GM21423 (cell line): ENCODE results near the gene FADD.
"Not testable (repeated sequence)": the region's sequence is repeated elsewhere in the genome, so short reads cannot be mapped to it uniquely, and the experiment has no call there.

Experiments used
- ATAC-seq: cut with Tn5 transposase; IDR thresholded peaks from one replicate; pipeline ENCODE4 v1.9.1; 2021; ENCODE audit warnings: mild to moderate bottlenecking, moderate library complexity; ENCODE audit not compliant: unreplicated experiment

The FADD gene

GRCh38 chr11:70180906-70181305 lies 22.2 kb upstream of the FADD start:
- ATAC-seq: no peak

DNA sequence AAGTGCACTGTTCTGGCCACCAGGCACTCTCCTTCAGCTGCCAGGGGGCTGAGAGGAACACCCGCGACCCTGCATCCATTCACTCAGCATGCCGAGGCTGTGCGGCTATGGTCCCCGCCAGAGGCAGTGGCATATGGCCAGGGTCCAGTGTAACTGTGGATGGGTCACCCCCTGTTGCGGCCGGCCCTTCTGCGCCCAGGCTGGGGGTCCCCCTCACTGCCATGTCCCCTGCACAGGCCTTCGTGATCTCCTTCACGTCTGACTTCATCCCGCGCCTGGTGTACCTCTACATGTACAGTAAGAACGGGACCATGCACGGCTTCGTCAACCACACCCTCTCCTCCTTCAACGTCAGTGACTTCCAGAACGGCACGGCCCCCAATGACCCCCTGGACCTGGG lies 20.8 kb upstream of the FADD start:
- ATAC-seq: no peak

GRCh38 chr11:70183032-70183431 lies 20.1 kb upstream of the FADD start:
- ATAC-seq: no peak

- ATAC-seq: no peak
Measured at GRCh38 chr11:70183483-70184176, 19.5 kb upstream of the FADD start.

- no peak for ATAC-seq
Measured at GRCh38 chr11:70184396-70184795, 18.7 kb upstream of the FADD start.

DNA sequence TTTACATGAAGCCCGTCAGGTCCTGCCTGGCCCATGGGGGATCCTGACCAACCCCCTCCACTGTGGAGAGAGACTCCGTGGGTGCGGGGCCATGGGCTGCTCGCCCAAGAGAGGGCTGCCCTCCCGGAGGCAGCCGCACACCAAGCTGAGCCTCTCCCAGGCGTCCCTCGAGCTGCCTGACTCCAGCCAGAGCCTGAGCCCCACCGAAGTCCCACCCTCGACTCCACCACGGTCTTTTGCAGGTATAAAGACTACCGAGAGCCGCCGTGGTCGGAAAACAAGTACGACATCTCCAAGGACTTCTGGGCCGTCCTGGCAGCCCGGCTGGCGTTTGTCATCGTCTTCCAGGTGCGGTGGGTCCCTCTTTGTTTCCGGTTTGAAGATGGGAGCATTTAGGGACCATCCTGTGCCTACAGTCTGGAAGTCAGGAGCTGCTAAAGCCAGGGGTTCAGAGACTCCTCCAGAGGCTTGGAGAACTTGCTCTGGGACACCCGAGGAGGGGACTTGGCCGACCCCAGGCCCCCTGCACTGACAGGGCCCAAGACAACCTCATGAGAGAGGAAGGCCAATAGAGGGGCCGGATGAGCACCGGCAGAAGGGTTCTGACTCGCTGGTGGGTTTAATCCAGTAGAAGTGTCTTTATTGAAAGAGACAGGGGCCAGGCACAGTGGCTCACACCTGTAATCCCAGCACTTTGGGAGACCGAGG lies 17.6 kb upstream of the FADD start:
- ATAC-seq: no peak

DNA sequence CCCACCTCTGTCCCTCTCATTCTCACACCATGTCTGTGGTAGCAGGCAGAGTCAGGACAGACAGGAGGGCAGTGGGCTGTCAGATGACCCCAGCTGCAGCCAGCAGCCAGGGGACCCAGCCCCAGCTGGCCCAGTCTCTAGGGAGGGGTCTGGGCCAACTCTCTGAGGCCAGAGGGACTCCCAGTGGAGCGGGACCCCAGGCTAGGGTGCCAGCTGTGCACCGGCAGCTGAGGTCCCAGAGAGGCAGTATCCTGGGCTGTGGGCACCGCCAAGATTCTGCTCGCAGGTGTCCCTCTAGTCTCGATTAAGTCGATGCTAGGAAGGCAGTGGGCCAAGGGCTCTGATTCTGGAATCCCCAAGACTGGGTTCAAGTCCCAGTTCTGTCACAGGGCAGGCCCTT lies 16.7 kb upstream of the FADD start:
- ATAC-seq: no peak

DNA sequence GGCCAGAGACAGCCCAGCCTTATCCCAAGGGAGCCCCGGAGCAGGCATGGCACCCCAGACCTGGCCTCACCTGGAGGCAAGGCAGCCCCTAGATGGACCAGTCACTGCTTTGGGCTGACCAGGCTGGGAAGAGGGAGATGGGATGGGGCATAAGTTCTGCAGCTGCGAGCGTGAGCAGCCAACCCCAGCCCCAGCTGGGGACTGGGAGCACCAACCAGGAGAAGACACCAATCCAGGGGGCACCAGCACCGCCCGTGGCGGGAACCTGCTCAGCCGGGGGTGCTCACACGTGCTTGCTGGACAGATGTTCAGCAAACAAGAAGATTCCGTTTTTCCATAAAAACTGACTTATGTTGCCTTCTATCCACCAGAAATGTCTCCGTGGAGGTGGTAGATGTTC lies 16.2 kb upstream of the FADD start:
- no peak for ATAC-seq

DNA sequence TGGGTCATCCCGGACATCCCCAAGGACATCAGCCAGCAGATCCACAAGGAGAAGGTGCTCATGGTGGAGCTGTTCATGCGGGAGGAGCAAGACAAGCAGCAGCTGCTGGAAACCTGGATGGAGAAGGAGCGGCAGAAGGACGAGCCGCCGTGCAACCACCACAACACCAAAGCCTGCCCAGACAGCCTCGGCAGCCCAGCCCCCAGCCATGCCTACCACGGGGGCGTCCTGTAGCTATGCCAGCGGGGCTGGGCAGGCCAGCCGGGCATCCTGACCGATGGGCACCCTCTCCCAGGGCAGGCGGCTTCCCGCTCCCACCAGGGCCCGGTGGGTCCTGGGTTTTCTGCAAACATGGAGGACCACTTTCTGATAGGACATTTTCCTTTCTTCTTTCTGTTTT lies 15.3 kb upstream of the FADD start:
- ATAC-seq: no peak

DNA sequence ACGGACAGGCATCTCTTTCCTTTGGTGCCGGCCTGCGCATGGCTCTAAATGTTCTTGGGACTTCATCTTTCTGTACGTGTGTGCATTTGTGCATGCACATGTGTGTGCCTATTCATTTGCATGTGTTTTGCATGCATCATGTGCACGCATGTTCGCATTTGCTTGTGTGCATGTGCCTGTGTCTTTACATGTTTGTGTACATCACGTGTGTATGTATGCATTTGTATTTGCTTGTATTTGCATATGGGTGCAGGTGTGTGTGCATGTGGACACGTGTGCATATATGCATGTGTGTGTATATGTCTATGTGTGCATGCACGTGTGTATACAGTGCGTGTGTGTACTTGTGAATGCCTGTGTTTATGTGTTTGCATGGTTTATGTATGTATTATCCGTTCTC lies 13.5 kb upstream of the FADD start:
- ATAC-seq: no peak

GRCh38 chr11:70191495-70192140 lies 11.5 kb upstream of the FADD start:
- ATAC-seq: no peak

- no peak for ATAC-seq
Measured at GRCh38 chr11:70192666-70193410, 10.3 kb upstream of the FADD start.

GRCh38 chr11:70193411-70194292 lies 9.4 kb upstream of the FADD start:
- no peak for ATAC-seq

DNA sequence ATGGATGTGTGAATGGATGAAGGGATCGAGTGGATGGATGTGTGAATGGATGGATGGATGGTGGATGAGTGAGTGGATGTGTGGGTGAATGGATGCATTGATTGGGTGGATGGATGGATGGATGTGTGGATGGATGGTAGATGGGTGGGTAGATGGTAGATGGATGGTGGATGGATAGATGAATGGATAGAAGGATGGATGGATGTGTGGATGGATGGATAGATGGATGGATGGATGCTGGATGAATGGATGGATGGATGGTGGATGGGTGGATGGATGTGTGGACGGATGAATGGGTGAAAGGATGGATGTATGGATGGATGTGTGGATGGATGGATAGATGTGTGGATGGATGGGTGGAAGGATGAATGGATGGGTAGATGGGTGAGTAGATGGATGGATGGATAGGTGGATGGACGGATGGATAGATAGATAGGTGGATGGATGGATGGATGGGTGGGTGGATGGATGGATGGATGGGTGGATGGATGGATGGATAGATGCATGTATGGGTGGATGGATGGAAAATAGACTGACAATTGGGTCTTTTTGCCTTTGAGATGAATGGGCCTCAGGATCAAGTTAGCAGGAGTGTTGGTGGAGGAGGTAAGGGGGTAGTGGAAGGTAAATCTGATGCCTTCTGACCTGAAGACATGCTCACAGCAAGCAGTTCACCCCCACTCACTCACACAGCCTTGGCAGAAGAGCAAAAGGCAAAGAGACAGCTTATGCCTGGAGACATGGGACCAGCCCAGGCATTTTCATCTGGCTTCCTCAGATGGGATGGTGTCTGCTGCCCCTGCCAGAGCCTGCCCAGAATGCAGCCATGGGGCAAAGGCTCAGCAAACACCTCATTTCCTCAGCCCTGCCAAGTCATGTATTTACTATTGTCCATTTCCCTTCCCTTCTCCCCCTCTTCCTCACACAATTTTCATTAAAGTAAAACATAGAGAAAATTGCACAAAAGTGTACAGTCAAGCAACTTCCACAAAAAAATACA lies 8.0 kb upstream of the FADD start:
- no peak for ATAC-seq

DNA sequence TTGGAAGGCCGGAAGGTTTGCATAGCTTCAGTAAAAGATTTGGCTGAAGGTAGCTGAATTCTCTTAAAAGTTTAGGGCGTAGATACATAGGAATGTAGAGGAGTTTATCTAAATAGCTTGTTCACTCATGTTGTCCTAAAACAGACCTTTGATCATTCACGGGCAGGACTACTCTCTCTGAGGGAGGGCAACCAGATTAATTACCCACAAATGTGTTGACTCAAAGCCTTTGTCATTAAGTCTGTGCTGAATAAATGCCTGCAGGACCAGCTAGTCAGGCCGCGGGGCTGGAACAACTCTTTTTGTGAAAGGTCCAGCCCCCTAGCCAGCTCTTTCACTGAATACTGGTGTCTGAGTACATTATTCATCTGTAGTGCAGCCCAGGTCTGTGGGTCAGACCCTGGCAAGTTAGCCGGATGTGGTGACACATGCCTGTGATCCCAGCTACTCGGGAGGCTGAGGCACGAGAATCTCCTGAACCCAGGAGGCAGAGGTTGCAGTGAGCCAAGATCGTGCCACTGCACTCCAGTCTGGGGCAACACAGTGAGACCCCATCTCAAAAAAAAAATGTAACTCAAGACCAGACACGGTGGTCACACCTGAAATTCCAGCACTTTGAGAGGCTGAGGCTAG lies 2.8 kb upstream of the FADD start:
- no peak for ATAC-seq

DNA sequence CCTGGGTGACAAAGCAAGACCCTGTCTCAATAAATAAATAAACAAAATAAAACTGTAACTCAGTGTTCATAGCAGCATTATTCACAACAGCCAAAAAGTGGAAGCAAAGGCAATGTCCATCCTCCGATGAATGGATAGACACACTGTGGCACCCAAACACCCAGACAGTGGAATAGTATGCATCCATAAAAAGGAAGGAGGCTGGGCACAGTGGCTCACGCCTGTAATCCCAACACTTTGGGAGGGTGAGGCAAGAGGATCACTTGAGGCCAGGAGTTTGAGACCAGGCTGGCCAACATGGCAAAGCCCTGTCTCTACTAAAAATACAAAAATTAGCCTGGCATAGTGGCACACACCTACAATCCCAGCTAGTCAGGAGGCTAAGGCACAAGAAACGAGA lies 2.0 kb upstream of the FADD start:
- not testable (repeated sequence) for ATAC-seq

GRCh38 chr11:70201882-70202861 lies 924 bp upstream of the FADD start:
- ATAC-seq: no peak
